Uterus (tissue), 4 donors: ENCODE measurements around the gene SLIT3. TPM values are rescaled to one million over a fixed set of nuclear protein-coding genes. Genes with fewer than 3 reads are reported as not detected.
A peak's percentile ranks its signal among the peaks of the same experiment; 100 is the strongest.

ENCODE experiments used
- DNase-seq, 2 donors: peaks; one replicate each; pipeline ENCODE4 v3.0.0-alpha.2; 2019 to 2020
- H3K27ac ChIP-seq, 2 donors: fragments of 200-600 bp; sonication (generic); 1 replicate in 1 of 2; 2 replicates in 1 of 2; pipeline ENCODE4 v1.5.1; 2016 to 2018
- H3K27me3 ChIP-seq, 2 donors: fragments of 200-600 bp; sonication (generic); one replicate each; pipeline ENCODE4 v1.5.1; 2018 to 2019; ENCODE audit warnings: control low read depth in 1 of 2
- H3K36me3 ChIP-seq, 2 donors: fragments of 200-600 bp; sonication (generic); one replicate each; pipeline ENCODE4 v1.5.1; 2019; ENCODE audit warnings: control low read depth in 1 of 2
- H3K4me1 ChIP-seq, 2 donors: fragments of 200-600 bp; sonication (generic); one replicate each; pipeline ENCODE4 v1.5.1; 2018 to 2019; ENCODE audit warnings: control low read depth in 1 of 2
- H3K4me3 ChIP-seq, 2 donors: fragments of 200-600 bp; sonication (generic); 1 replicate in 1 of 2; 2 replicates in 1 of 2; pipeline ENCODE4 v1.5.1; 2018 to 2019; ENCODE audit warnings: mild to moderate bottlenecking in 1 of 2
- H3K9me3 ChIP-seq, 2 donors: fragments of 200-600 bp; sonication (generic); one replicate each; pipeline ENCODE4 v1.5.1; 2019; ENCODE audit warnings: control low read depth in 1 of 2
- CTCF ChIP-seq, 4 experiments: fragments of 200-600 bp in 2 of 4; fragments of 450-650 bp in 2 of 4; sonication (generic) in 2 of 4; IDR thresholded peaks; one replicate each; pipeline ENCODE4 v1.5.1; 2016 to 2019; ENCODE audit warnings: antibody characterized with exemption in 4 of 4, mild to moderate bottlenecking in 2 of 4, moderate library complexity in 1 of 4
- POLR2A ChIP-seq, 2 donors: fragments of 450-650 bp; IDR thresholded peaks; one replicate each; pipeline ENCODE4 v1.6.1; 2016; ENCODE audit warnings: antibody characterized with exemption in 2 of 2, mild to moderate bottlenecking in 1 of 2, moderate library complexity in 1 of 2
- intact Hi-C: fragments of 100-400 bp; cut with DNase I; formaldehyde crosslinking; loops from one replicate; pipeline ENCODE4 v1.15.1; 2023; ENCODE audit warnings: low total_unique reads
- total RNA-seq, 4 donors: library from RNA; depleted of rRNA in 3 of 4; stranded (reverse); fragments of >200 nt in 3 of 4; gene quantifications; one replicate each; pipeline versions ENCODE4 v1.1.0 to v1.2.4, GENCODE V29; 2014 to 2023
- donor health status: DM: yes; HTN: yes; CAD: no.

SLIT3 gene
- total RNA-seq, 4 donors from 2014 or later, result 9.4 to 62.2 (median 28.1) TPM

DNA sequence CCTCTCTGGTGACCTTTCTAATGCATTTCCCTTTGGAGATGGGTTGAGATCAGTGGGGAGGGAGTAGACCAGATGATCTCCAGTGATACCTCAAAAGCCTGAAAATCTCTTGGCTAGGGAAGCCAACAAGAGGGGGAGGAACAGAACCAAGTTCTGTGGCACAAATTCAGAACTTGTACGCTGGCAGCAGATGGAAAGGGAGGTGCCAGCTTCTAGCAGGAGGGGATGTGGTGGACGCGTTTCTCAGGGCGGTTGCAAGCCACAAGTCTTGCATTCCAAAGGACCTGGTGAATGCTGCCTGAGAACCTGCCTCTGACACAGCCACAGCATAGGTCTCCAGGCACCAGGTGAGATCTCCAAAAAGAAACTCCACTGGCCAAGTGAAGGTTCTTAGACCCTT lies 13.4 kb downstream of the SLIT3 start:
- intact Hi-C loops, result no loop called here
- Histone ChIP-seq H3K36me3 (no peaks in the 10 kb centered on the region), H3K27me3 (no peaks in the 10 kb centered on the region), H3K4me1 (peaks cover 12 to 31% of the 10 kb centered on the region in 2 donors), H3K4me3 (no peak overlapping the region), H3K9me3 (peaks cover 0 to 3% of the 10 kb centered on the region in 2 donors), H3K27ac (peak overlapping the region; percentile 66 to 81)
- TF ChIP-seq POLR2A (IDR thresholded peaks at IDR 0.05) (no peak), CTCF (IDR thresholded peaks at IDR 0.05) (no peak)
- DNase-seq, result no peak

GRCh38 chr5:169286572-169287300 lies 14.2 kb downstream of the SLIT3 start:
- Histone ChIP-seq H3K4me1 (peaks cover 12 to 31% of the 10 kb centered on the region in 2 donors), H3K27ac (peak overlapping the region; percentile 66 to 81), H3K9me3 (peaks cover 0 to 3% of the 10 kb centered on the region in 2 donors), H3K4me3 (no peak overlapping the region), H3K36me3 (no peaks in the 10 kb centered on the region), H3K27me3 (no peaks in the 10 kb centered on the region)
- no peak for TF ChIP-seq CTCF (IDR thresholded peaks at IDR 0.05)
- no peak for TF ChIP-seq POLR2A (IDR thresholded peaks at IDR 0.05)
- DNase-seq, result peak; percentile 63 to 67
- intact Hi-C loops, result no loop called here

GRCh38 chr5:169283887-169284286 lies 17.1 kb downstream of the SLIT3 start:
- TF ChIP-seq POLR2A (IDR thresholded peaks at IDR 0.05), result no peak
- TF ChIP-seq CTCF (IDR thresholded peaks at IDR 0.05), result no peak
- no peak for DNase-seq
- peaks cover 0 to 3% of the 10 kb centered on the region in 2 donors for H3K9me3 ChIP-seq
- no peak overlapping the region for H3K27ac ChIP-seq
- H3K27me3 ChIP-seq, result no peaks in the 10 kb centered on the region
- H3K4me1 ChIP-seq, result peaks cover 12 to 21% of the 10 kb centered on the region in 2 donors
- no peak overlapping the region for H3K4me3 ChIP-seq
- no peaks in the 10 kb centered on the region for H3K36me3 ChIP-seq
- intact Hi-C loops, result no loop called here

DNA sequence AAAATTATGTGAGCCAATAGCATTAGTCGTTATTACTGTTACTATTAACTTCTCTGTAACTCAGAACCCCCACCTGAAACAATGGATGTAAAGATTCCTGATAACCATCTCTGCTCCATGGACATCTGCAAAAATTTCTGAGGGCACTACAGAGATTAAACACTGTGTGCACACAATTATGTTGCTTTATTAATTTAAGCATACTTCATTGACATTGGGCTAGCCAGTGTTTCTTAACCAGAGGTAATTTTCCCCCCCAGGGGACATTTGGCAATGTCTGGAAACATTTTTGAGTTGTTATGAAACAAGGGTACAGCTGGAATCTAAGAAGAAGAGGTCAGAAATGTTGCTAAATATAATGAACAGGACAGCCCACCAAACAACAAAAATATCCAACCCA lies 19.3 kb downstream of the SLIT3 start:
- intact Hi-C loops, result no loop called here
- Histone ChIP-seq H3K4me3 (no peak overlapping the region), H3K36me3 (no peaks in the 10 kb centered on the region), H3K9me3 (peaks cover 0 to 3% of the 10 kb centered on the region in 2 donors), H3K4me1 (peaks cover 0 to 5% of the 10 kb centered on the region in 2 donors), H3K27me3 (no peaks in the 10 kb centered on the region), H3K27ac (no peak overlapping the region)
- TF ChIP-seq POLR2A (IDR thresholded peaks at IDR 0.05) (no peak), CTCF (IDR thresholded peaks at IDR 0.05) (no peak)
- DNase-seq, result no peak

DNA sequence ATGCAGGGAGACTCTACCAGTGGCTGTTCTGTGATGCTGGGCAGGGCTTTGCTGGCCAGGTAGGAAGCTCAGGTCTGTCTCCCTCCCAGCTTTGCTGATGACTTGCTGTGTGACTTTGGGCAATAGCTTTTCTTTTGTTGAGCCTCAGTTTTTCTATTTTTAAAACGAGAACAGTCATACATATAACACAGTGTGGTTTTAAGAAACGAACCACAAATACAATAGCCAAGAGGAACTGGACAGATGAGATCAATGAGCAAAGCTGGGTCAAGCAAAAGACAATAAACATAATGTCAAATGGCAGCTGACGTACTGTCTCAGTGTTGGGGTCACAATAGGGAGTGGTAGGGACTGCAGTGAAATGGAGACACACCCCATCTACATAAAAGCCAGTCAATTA lies 20.2 kb downstream of the SLIT3 start:
- Histone ChIP-seq H3K9me3 (peaks cover 0 to 3% of the 10 kb centered on the region in 2 donors), H3K4me1 (no peaks in the 10 kb centered on the region), H3K27ac (no peak overlapping the region), H3K27me3 (no peaks in the 10 kb centered on the region), H3K36me3 (no peaks in the 10 kb centered on the region), H3K4me3 (no peak overlapping the region)
- intact Hi-C loops, result no loop called here
- no peak for DNase-seq
- TF ChIP-seq CTCF (IDR thresholded peaks at IDR 0.05), result no peak
- no peak for TF ChIP-seq POLR2A (IDR thresholded peaks at IDR 0.05)
